Measurements from ENCODE around the gene TFG. TPM values are rescaled to one million over a fixed set of nuclear protein-coding genes. Genes with fewer than 3 reads are reported as not detected.

Gene TFG
- 47.4 and 58.1 TPM in 2 replicates for total RNA-seq

DNA sequence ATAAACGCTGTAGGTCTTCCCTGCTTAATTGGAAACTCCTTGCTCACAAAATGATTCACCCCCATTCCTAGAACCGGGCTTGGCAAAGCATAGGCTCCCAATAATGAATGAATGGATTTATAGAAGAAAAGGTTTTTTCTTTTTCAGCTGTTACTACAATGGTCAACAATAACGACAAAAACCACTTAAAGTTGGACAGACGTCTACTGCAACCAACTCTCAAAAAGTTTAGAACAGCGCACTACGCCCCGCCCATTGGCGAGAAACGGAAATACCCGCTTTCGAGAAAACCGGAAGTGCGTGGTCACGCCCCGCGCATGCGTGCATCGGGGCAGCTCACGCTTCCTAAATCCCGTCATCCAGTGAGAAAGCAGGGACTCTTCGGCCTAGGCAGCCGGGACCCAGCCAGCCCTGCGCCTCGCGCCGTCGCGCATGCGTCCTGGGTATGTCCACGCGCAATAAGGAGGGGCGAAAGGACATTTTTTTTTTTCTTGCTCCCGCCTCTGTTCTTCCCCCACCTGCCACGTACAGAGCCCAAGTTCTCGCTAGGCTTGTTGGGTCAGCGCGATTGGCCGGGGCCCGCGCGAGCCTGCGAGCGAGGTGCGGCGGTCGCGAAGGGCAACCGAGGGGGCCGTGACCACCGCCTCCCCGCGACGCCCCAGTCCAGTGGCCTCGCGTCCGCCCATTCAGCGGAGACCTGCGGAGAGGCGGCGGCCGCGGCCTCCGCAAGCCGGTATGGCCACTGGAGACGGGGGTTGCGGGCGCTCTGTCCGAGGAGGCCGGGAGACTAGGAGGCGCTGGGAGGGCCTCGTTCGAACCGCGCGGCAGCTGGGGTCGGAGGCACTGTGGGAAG lies at the start of gene TFG:
TSS of gene TFG (plus strand) at position 506 of the 853 bp plus-strand sequence. CDS start 4,192 bp downstream, outside the sequence.

Other genes with a start within 250 kb of the TFG start
- 2.8 and 13.7 TPM in 2 replicates for gene TMEM45A, start 216.9 kb upstream of the TFG start, total RNA-seq
- gene ADGRG7, start 99.9 kb upstream of the TFG start, total RNA-seq = not detected in 2 replicates

All from endothelial cell of coronary artery (primary cell).